Measurements from ENCODE around the gene DSG4.
"Not testable (repeated sequence)": the region's sequence is repeated elsewhere in the genome, so short reads cannot be mapped to it uniquely, and the experiment has no call there.

Gene DSG4, protein sequence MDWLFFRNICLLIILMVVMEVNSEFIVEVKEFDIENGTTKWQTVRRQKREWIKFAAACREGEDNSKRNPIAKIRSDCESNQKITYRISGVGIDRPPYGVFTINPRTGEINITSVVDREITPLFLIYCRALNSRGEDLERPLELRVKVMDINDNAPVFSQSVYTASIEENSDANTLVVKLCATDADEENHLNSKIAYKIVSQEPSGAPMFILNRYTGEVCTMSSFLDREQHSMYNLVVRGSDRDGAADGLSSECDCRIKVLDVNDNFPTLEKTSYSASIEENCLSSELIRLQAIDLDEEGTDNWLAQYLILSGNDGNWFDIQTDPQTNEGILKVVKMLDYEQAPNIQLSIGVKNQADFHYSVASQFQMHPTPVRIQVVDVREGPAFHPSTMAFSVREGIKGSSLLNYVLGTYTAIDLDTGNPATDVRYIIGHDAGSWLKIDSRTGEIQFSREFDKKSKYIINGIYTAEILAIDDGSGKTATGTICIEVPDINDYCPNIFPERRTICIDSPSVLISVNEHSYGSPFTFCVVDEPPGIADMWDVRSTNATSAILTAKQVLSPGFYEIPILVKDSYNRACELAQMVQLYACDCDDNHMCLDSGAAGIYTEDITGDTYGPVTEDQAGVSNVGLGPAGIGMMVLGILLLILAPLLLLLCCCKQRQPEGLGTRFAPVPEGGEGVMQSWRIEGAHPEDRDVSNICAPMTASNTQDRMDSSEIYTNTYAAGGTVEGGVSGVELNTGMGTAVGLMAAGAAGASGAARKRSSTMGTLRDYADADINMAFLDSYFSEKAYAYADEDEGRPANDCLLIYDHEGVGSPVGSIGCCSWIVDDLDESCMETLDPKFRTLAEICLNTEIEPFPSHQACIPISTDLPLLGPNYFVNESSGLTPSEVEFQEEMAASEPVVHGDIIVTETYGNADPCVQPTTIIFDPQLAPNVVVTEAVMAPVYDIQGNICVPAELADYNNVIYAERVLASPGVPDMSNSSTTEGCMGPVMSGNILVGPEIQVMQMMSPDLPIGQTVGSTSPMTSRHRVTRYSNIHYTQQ

DNA sequence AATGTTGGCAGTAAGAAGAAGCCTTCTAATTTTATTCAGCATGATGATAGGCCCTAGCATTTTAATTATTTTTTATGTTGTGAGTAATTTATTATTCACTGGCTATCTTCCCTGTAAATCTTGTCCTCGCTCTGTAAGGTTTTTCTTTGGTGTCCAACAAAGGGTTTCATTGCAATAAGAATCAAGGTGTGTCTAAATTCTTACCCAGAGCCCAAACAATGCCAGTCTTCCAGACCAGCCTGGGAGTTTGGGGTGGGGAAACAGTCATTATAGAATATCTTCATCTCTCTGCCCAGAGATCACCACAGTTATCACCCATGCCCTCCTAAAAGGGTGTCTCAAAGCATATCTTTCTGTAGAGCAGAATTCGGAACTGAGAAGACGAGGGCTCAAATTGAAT is at the start of gene DSG4:
DSG4 (plus strand) TSS at position 301 of the 400 bp plus-strand sequence. CDS start 135 bp downstream, outside the sequence.
- DNase-seq: no peak

DNA sequence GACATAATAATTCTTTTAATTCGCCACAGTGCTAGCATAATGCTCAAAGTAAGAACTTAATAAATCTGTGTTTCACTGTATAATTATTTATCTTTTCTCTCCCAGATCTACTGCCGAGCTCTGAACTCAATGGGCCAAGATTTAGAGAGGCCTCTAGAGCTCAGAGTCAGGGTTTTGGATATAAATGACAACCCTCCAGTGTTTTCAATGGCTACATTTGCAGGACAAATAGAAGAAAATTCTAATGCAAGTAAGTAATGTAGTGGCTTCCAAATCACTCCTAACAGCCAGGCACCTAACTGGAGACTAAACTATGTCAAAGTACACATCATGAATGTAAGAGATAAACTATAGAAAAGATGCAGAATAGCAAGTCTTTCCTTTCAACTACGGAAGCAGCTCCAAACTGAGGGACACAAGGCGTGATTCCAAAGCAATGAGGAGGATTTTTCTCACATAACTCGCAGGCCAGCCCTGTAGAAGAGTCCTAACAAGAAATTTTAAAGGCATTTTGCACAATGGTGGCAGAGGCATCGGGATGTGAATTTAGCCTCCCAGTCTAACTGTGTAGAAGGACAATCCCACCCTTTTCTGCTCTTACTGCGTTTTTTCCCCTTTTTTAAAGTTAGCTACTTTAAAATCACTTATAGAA is 46.7 kb upstream of the DSG4 start:
- DNase-seq: no peak

DNA sequence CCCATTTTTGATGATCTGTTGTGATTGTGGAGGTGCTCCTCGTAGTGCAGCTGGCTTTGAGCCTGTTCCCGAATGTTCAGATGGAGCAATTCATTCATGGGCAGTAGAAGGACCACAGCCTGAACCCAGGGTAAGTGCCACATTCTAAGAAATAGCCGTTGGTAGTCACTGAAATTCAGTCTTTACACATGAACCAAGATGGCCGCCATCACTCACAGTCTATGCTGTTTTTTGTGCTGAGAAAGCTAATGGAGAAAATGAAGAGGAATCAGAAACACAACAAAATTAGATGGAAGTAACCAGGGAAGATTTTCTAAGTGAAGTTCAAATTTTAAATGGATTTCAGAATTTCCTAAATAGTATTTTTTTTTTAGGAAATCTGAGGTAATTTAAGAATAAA is 33.1 kb upstream of the DSG4 start:
- no peak for DNase-seq

DNA sequence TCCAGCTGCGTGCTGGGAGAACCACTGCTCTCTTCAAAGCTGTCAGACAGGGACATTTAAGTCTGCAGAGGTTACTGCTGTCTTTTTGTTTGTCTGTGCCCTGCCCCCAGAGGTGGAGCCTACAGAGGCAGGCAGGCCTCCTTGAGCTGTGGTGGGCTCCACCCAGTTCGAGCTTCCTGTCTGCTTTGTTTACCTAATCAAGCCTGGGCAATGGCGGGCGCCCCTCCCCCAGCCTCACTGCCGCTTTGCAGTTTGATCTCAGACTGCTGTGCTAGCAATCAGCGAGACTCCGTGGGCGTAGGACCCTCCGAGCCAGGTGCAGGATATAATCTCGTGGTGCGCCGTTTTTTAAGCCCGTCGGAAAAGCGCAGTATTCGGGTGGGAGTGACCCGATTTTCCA is 23.2 kb upstream of the DSG4 start:
- DNase-seq: not testable (repeated sequence)

DNA sequence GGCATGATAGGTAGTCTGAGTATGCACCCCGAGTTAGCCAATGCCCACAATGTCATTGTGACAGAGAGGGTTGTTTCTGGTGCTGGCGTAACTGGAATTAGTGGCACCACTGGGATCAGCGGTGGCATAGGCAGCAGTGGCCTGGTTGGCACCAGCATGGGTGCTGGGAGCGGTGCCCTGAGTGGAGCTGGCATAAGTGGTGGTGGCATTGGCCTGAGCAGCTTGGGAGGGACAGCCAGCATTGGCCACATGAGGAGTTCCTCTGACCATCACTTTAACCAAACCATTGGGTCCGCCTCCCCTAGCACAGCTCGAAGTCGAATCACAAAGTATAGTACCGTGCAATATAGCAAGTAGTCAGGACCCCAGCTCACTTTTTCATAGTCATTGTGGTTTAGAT is 21.6 kb upstream of the DSG4 start:
- no peak for DNase-seq

DNA sequence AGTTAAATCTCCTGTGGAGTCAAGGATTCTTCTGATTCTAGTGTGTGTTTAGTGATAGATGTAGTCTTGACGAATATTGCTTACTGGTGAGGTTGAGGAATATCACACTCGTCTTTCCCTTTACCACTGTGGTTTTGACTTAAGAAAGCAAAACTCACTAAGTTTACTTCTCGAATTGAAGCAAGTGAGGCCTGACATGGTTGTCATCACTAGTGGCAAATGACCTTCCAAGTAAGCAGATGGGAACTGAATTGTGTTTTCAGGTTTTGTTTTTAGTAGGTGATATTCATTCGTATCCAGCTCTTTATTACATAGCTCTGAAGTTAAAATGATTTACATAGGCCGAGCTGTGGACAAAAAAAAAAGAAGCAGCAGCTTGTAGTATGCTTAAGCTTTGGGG is 20.6 kb upstream of the DSG4 start:
- DNase-seq: no peak

DNA sequence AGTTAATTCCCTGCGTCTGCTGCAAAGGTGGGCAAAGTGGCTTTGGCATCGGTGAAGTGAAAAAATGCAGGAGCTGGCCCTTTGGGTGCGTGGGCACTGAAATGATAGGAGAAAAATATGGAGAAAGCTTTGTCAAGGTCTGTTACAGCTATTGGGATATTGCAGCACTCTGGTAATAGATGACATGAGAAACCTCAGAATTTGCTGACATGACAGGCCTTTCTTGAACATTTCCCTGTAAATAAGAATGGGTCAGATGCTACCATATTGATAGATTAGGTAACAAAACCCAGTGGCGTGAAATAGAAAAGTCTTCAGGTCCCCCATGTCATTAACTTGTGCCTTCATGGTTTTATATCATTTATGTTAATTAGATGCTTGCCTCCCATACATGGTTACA is 12.4 kb upstream of the DSG4 start:
- DNase-seq: no peak

DNA sequence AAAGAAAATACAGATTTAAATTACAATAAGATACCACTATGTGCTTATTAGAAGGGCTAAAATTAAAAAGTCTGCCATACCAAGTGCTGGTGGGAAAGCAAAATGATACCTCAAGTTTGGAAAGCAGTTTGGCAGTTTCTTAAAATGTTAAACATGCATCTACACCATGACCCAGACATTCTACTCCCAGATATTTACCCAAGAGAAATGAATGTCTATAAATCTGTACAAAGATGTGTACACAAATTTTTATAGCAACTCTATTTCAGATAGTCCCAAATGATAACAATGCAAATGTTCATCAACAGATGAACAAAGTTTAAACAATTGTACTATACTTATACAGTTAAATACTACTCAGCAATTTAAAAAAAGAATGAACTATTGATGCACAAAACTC is 7.1 kb upstream of the DSG4 start:
- no peak for DNase-seq

DNA sequence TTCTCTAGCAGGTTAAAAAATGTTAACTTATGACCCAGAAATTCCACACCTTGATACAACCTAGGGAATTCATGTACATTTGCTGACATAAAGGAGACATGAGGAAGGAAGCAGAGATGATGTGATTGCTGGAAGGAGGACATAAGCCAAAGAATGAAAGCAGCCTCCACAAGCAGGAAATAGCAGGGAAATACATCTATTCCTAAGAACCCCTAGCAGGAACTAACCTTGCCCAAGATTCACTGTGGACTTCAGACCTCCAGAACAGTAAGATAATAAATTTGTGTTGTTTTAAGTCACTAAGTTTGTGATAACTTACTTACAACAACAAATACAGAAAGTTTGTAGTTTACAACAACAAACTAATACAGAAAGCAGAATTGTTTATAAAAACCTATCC is 4.6 kb upstream of the DSG4 start:
- no peak for DNase-seq

DNA sequence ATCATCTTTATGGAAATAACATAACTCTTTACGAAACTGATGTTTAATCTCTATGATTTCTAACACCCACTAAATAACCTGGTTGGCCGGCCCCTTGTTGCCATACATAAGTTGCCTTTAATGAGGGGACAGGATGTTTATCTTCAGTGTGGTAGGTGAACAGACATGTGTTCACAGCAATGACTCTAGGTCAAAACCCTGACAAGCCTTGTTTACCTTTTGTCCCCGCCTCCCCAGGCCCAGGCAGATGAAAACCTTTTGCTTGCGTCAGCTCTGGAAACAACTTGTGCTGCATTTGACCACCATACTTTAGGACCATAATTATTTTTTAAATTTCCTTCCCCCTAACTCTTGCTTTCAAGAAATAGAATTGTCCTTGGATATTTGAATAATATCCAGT is 2.9 kb upstream of the DSG4 start:
- DNase-seq: no peak

DNA sequence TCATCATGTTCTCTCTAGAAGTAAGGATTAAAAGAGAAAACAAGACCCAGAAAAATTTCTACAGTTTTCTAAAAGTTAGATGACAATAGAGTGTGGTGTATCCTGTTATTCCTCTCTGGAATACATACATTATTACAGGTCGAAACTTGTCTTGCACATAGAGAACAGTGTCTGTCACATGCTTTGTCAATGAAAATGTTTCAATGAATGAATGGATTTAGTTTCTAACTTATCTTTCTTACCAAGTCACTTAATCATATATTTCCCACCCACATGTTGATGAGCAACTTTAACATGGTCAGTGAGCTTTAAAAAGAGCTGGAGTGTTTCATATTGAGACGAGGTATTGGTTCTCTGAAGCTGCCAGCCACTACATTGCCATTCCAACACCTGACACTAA is 4.3 kb downstream of the DSG4 start:
- DNase-seq: no peak

DNA sequence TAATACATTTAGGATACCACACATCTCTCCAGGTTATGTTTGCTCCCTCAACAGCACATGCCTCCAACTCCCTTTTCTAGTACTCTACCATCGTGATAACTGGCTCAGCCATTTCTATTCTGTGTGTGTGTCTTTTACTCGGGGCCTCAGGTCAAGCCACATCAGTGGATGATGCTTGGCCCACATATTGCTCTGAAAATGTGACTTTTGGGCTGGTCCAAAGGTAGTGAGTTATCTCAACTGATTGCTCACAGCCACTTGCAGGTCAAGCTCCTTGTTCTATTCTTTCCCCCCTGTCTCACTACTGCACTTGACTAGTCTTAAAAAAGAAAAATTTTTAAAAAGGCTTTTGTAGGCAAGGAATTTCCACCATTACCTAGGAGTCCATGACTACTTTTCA is 5.5 kb downstream of the DSG4 start:
- DNase-seq: no peak

DNA sequence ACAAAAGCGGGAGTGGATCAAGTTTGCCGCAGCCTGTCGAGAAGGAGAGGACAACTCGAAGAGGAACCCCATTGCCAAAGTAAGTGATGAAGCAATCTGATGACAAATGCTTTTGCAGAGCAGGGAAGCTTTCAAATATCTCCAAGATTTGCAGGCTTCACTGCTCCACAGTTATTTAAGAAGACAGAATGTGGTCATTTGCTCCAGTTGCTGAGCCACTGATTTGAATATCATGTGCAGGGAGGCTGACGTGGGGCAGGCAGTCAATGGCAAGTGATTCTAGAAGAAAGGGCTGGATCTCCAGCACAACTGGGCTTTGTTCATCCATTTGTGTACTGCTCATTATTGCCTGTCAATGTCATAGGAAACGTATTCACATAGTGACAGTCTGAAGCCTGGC is 10.2 kb downstream of the DSG4 start:
- no peak for DNase-seq

DNA sequence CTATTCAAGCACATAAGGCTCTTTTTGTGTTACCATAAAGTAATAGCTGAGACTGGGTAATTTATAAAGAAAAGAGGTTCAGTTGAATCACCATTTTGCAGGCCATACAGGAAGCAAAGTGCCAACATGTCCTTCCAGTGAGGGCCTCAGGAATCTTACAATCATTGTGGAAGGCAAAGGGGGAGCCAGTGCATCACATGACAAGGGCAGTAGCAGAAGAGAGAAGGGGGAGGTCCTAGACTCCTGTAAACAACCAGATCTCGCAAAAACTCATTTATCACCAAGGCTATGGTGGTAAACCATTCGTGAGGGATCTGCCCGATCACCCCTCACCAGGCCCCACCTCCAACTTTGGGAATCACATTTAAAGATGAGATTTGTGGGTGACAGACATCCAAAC is 16.7 kb downstream of the DSG4 start:
- DNase-seq: no peak

DNA sequence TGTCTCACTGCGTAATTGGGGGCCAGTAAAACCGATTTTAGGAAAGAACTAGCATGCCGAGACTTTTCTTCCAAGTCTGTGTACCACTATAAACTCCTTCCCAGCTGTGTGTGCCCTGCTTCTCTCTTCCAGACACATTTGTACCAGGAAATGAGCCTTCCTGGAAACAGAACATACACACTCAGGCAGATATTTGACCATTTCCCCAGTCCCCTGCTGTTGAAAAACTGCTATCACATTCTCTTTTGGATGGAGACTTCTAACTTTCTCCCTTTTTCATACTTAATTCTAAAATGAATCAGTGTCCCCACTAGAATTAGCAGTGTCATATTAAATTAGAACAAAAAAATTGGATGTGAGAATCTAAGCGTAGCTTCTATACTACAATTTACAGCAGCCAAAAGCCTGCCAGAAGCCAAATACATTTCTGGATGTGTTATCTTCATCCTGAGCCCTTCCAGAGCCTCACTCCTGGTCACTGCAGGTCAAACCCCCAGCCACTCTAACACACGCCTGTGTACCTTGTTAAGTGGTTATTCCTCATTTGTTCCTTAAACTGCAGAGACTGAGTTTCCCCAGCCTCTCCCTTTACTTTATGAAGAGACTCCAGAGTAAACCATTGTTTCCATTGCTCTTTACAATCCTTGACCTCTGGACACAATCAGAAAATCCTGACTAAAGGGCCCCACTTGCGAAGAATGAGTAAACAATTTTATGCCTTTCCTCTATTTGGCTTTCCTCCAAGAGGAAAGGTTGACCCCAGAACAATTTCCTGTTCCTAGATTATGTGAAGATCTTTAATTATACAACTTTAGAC is 20.4 kb downstream of the DSG4 start:
- no peak for DNase-seq

DNA sequence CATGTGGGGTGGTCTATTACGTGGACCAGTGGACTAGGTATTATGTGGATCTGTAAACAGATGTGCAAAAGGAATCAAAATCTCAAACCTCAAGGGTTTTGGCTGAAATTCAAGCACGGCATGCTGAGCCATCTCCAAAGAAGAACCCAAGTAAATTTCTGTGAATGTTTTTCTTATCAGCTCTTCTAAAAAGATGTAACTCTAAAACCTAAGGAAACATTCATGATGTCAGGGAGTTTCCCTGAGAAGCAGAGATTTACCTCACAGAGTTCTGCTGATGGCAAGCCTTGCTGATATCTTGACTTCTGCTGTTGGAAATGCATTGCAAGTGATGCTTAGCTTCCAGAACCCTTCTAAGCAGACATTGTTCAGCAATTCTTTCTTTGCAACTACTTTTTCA is 21.6 kb downstream of the DSG4 start:
- no peak for DNase-seq

DNA sequence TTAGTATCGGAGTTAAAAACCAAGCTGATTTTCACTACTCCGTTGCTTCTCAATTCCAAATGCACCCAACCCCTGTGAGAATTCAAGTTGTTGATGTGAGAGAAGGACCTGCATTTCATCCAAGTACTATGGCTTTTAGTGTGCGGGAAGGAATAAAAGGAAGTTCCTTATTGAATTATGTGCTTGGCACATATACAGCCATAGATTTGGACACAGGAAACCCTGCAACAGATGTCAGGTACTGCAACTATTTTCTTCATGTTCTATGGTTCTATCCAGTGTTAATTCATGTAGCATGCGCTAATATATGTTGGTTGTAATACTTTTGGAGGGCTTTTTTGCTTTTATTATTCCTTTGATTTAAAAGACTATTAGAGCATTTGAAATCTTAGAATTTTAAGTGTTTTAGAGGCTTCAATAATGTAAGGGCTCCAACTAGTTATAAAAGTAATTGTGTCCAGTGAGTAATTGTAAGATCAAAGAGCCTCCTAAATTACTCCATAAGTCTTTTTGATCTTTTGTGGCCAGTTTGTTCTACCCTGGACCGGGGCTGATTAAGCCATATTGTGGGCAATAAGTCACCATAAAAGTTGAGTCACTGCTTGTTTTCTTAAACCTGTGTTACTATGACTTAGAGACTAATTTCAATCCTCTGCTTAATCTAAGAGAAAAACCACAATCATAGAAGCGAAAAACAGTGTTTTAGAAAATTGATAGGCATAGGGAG is 22.9 kb downstream of the DSG4 start:
- no peak for DNase-seq

DNA sequence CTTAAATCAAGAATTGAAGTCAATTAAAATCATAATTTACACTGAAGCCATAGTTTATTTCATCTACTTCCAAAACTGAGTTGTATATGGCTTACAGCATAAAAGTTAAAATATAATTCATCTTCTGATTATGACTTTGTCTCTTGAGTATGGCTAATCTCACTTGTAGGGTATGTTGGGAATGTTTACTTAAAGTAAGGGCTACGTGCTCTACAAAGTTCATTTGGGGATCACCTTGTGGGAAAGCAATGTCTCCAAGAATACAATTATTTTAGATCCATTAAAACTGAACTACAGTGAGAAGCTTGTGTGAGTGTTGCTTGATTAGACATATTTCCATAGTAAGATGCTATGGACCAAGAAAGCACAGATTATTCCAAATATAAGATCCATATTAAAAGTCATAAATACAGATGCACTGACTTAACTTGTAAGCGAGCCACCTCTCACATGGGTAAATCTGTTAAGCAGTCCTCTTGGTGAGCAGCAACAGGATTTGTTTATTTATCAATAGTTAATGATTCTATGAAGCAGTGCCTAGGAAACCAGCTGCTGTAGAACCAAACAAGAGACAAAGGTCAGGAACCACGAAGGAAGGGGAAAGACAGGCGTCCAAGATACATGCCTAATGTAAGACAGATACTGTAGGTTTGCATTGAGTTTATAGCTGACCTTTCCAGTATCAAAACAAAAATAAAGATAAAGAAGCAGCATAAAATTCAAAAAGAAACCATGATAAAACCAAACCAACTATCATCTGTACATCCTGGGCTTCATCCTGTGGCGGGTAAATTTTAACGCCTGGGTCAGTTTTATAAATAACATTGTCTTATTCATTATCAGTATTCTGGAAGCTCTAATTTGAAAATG is 24.8 kb downstream of the DSG4 start:
- DNase-seq: no peak

DNA sequence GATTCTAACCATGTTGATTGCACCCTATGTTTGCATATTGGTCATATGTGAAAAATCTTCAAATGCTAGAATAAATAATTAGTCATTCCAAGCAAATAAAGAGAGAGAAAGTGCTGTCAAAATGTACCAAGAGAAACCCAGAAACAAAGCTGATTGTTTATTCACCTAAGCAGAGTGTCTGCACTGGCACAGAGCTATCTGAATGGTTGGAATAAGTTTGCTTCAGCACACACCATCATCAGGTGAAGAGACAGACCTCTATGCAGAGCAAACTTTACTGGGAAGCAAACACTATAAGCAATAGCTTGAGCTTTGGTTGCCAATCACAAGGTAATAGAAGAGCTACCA is 25.4 kb downstream of the DSG4 start:
- no peak for DNase-seq

Measured in amygdala (tissue), 56 donors.